Neural cell (in vitro differentiated cells): ENCODE measurements around the gene ITGB3.

ENCODE experiments used
- EZH2 ChIP-seq: fragments of 200-600, 300-800 bp; shearing (Covaris generic), sonication (generic); IDR thresholded peaks from 2 replicates; pipeline ENCODE4 v1.6.1; 2014; ENCODE audit warnings: antibody characterized with exemption, low read length, borderline replicate concordance, mild to moderate bottlenecking; ENCODE audit not compliant: insufficient read depth, poor library complexity, severe bottlenecking
- RAD21 ChIP-seq: fragments of 450-650 bp; conservative IDR thresholded peaks from 2 replicates; pipeline ENCODE4 v1.6.1; 2014; ENCODE audit warnings: antibody characterized with exemption, mild to moderate bottlenecking, moderate library complexity
- TF ChIP-seq, protein P1 (sequence below): fragments of 450-650 bp; IDR thresholded peaks from 2 replicates; pipeline ENCODE4 v1.5.1; 2014; ENCODE audit warnings: antibody characterized with exemption, mild to moderate bottlenecking, moderate library complexity; ENCODE audit not compliant: poor library complexity, severe bottlenecking
- TF ChIP-seq, protein P2 (sequence below): IDR thresholded peaks from 2 replicates; pipeline ENCODE4 v1.6.1; 2012; ENCODE audit warnings: borderline replicate concordance

DNA sequence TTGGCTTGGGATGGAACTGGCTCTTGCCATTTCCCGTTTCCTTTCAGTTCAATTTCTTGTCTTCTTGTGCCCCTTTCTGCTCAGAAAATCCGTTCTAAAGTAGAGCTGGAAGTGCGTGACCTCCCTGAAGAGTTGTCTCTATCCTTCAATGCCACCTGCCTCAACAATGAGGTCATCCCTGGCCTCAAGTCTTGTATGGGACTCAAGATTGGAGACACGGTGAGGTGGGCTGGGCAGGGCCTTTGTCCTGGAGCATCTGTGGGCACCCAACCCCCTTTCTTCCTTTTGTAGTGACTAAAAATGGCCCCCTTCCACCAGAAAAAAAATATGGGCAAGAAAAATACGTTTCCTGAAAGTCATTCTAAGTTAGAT lies 37.2 kb downstream of the ITGB3 start:
- no peak for TF ChIP-seq EZH2
- TF ChIP-seq, protein P1, sequence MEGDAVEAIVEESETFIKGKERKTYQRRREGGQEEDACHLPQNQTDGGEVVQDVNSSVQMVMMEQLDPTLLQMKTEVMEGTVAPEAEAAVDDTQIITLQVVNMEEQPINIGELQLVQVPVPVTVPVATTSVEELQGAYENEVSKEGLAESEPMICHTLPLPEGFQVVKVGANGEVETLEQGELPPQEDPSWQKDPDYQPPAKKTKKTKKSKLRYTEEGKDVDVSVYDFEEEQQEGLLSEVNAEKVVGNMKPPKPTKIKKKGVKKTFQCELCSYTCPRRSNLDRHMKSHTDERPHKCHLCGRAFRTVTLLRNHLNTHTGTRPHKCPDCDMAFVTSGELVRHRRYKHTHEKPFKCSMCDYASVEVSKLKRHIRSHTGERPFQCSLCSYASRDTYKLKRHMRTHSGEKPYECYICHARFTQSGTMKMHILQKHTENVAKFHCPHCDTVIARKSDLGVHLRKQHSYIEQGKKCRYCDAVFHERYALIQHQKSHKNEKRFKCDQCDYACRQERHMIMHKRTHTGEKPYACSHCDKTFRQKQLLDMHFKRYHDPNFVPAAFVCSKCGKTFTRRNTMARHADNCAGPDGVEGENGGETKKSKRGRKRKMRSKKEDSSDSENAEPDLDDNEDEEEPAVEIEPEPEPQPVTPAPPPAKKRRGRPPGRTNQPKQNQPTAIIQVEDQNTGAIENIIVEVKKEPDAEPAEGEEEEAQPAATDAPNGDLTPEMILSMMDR: no peak
- TF ChIP-seq RAD21: no peak
- TF ChIP-seq, protein P2, sequence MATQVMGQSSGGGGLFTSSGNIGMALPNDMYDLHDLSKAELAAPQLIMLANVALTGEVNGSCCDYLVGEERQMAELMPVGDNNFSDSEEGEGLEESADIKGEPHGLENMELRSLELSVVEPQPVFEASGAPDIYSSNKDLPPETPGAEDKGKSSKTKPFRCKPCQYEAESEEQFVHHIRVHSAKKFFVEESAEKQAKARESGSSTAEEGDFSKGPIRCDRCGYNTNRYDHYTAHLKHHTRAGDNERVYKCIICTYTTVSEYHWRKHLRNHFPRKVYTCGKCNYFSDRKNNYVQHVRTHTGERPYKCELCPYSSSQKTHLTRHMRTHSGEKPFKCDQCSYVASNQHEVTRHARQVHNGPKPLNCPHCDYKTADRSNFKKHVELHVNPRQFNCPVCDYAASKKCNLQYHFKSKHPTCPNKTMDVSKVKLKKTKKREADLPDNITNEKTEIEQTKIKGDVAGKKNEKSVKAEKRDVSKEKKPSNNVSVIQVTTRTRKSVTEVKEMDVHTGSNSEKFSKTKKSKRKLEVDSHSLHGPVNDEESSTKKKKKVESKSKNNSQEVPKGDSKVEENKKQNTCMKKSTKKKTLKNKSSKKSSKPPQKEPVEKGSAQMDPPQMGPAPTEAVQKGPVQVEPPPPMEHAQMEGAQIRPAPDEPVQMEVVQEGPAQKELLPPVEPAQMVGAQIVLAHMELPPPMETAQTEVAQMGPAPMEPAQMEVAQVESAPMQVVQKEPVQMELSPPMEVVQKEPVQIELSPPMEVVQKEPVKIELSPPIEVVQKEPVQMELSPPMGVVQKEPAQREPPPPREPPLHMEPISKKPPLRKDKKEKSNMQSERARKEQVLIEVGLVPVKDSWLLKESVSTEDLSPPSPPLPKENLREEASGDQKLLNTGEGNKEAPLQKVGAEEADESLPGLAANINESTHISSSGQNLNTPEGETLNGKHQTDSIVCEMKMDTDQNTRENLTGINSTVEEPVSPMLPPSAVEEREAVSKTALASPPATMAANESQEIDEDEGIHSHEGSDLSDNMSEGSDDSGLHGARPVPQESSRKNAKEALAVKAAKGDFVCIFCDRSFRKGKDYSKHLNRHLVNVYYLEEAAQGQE: no peak
